HG02938 (cell line): Measurements from ENCODE around the gene TMEM61.

Experiments
- ATAC-seq: cut with Tn5 transposase; IDR thresholded peaks from one replicate; pipeline ENCODE4 v1.9.1; 2021; ENCODE audit warnings: mild to moderate bottlenecking, moderate library complexity; ENCODE audit not compliant: unreplicated experiment

Gene TMEM61

GRCh38 chr1:54984131-54984842, 3.9 kb downstream of the TMEM61 start:
- no peak for ATAC-seq

- ATAC-seq: no peak
Measured at GRCh38 chr1:54985556-54985955, 5.1 kb downstream of the TMEM61 start.

- ATAC-seq: no peak
Measured at GRCh38 chr1:54986025-54986424, 5.6 kb downstream of the TMEM61 start.

GRCh38 chr1:54986533-54986932, 6.1 kb downstream of the TMEM61 start:
- ATAC-seq: no peak

GRCh38 chr1:54987427-54987826, 7.0 kb downstream of the TMEM61 start:
- ATAC-seq: no peak

- ATAC-seq: no peak
Measured at GRCh38 chr1:54987919-54988705, 7.7 kb downstream of the TMEM61 start.

GRCh38 chr1:54988975-54989374, 8.5 kb downstream of the TMEM61 start:
- no peak for ATAC-seq

- ATAC-seq: no peak
Measured at GRCh38 chr1:54989473-54989872, 9.0 kb downstream of the TMEM61 start.

GRCh38 chr1:54989968-54990810, 9.8 kb downstream of the TMEM61 start:
- ATAC-seq: no peak

GRCh38 chr1:54990916-54991315, 10.5 kb downstream of the TMEM61 start:
- no peak for ATAC-seq

- ATAC-seq: no peak
Measured at GRCh38 chr1:54991939-54992338, 11.5 kb downstream of the TMEM61 start.

- no peak for ATAC-seq
Measured at GRCh38 chr1:54993140-54993539, 12.7 kb downstream of the TMEM61 start.

GRCh38 chr1:54994355-54994990, 14.0 kb downstream of the TMEM61 start:
- ATAC-seq: no peak

- ATAC-seq: no peak
Measured at GRCh38 chr1:54995013-54995760, 14.8 kb downstream of the TMEM61 start.

GRCh38 chr1:54995835-54996234, 15.4 kb downstream of the TMEM61 start:
- no peak for ATAC-seq

- peak; percentile 57 for ATAC-seq
Measured at GRCh38 chr1:54996359-54996868, 16.0 kb downstream of the TMEM61 start.

GRCh38 chr1:54996869-54997710, 16.7 kb downstream of the TMEM61 start:
- ATAC-seq: no peak

- no peak for ATAC-seq
Measured at GRCh38 chr1:54997711-54997986, 17.2 kb downstream of the TMEM61 start.

GRCh38 chr1:54998100-54998499, 17.7 kb downstream of the TMEM61 start:
- no peak for ATAC-seq
